HG03460 (cell line): ENCODE results near the gene UCP2.
A peak's percentile ranks its signal among the peaks of the same experiment; 100 is the strongest.
"Not testable (repeated sequence)": the region's sequence is repeated elsewhere in the genome, so short reads cannot be mapped to it uniquely, and the experiment has no call there.

Experiments used
- ATAC-seq: cut with Tn5 transposase; IDR thresholded peaks from one replicate; pipeline ENCODE4 v1.9.1; 2021; ENCODE audit not compliant: unreplicated experiment

UCP2 gene

DNA sequence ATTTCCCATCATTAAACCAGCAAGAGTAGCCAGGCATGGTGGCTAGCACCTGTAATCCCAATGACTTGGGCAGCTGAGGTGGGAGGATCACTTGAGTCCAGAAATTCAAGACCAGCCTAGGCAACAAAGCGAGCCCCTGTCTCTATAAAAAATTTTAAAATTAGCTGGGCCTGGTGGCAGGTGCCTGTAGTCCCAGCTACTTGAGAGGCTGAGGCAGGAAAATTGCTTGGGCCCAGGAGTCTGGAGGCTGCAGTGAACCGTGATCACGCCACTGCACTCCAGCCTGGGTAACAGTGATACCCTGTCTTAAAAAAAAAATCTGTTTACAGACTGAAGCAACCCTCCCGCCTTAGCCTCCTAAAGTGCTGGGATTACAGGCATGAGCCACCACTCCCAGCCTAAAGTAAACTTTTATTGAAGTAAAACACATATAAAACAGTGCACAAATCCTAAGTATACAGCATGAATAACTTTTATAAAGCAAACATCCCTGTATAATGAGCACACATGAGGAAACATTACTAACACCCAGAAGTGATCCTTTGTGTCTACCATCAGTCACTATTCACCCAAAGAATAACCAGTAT is 13.6 kb upstream of the UCP2 start:
- ATAC-seq = no peak

DNA sequence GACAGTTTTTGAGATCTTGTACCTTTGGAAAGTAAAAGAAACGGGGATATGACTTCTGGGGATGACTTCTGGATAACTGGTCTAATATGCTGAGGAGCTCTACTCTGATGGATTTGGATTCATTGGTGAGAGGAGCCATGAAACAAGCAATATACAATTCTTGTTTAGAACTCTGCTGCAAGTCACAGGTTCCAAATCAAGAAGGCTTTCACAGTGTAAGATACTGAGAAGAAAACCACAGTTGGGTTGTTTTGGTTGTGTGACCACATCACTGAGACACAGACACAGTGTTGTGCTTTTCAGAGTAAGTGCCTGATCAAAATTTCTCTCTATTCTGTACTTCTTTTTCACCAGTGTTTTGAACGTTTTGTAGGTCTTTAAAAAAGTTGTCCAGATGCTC is 13.1 kb upstream of the UCP2 start:
- peak; percentile 53 for ATAC-seq

DNA sequence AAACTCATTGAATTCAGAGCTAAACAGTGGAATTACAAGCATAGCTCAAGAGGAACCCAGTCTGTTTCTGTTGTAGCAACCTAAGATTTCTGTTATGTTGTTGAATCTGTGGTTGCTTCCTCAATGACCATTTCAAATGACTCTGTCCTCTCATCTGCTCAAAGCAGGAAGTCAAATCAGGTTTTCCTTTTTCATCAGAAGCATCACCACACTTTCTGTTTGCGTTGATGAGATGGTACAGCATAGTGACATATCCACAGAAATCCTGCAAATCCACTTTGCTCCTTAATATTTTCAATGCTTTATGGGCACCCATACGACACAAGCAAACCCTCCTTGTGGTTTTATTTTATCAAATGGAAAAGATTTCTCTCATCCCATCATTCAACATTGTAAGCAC is 12.6 kb upstream of the UCP2 start:
- ATAC-seq = no peak

DNA sequence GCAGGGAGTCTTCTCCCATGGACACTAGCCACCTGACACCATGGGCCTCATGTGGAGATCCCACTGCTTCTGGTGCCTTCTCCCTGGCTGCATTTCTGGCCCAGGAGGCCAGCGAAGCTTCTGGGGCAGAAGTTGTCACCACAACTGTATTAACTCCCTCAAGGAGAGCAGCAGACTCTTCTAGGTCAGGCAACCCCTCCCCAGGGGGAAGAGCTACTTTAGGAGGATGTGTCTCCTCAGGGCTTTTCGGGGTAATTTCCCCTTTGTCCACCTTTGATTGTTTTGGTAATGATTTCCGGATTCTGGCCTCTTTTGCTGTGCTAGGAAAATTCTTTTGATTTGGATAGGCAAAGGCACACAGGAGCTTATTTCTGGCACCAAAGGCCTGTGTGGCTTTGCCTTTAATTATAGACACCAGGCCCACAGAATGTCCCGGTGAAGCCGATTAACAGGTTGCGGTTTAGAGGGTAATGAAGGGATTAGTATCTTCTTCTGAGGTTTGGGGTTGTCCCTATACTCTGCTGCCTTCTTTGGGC is 8.9 kb upstream of the UCP2 start:
- no peak for ATAC-seq

GRCh38 chr11:73990730-73991129 is 8.1 kb upstream of the UCP2 start:
- no peak for ATAC-seq

- no peak for ATAC-seq
Observed at GRCh38 chr11:73989156-73989555, 6.5 kb upstream of the UCP2 start.

- no peak for ATAC-seq
Observed at GRCh38 chr11:73988227-73988626, 5.6 kb upstream of the UCP2 start.

DNA sequence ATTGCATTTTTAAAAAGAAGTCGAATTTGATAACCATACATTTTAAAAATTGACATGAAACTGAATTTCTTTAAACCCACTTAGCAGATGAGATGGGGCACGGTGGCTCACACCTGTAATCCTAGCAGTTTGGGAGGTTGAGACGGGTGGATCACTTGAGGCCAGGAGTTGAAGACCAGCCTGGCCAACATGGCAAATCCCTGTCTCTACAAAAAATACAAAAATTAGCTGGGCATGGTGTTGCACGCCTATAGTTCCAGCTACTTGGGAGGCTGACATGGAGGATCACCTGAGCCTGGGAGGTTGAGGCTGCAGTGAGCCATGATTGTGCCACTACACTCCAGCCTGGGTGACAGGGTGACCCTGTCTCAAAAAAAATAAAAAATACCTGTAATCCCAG is 3.0 kb upstream of the UCP2 start:
- ATAC-seq = not testable (repeated sequence)

- no peak for ATAC-seq
Observed at GRCh38 chr11:73983741-73984538, 1.3 kb upstream of the UCP2 start.

DNA sequence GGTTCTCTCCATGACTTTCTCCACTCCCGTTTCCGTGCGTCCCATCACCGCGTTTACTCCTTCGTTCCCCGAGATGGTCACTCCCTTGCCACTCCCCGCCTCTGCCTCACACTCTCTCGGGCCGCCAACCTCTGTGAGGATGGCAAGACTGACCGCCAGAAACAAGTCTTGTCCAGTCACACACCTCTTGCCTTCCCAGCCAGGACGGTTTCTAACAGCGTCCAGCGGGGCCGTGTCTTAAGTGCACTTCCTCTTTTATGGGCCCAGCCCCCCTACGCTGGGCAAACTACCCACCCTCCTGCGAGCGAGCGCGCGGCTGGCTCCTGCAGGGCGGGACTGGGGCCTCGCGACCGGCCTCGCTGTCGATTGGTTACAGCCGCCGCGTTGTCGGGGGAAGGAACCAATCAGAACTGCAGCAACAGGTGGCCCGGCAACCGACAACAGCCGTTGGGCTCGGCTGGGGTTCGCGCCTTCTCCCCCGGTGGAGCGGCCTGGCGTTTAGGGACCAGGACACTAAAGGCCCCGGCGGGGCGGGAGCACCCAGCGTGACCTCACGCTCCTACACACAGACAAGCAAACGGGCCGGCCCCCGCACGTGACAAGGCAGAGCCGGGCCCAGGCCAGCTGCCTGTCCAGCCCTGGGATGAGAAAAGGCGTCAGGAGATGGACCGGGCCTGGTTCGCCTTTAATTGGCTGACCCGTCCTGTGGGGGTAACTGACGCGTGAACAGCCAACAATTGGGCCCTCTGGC is 522 bp upstream of the UCP2 start:
- peak; percentile 70 for ATAC-seq

DNA sequence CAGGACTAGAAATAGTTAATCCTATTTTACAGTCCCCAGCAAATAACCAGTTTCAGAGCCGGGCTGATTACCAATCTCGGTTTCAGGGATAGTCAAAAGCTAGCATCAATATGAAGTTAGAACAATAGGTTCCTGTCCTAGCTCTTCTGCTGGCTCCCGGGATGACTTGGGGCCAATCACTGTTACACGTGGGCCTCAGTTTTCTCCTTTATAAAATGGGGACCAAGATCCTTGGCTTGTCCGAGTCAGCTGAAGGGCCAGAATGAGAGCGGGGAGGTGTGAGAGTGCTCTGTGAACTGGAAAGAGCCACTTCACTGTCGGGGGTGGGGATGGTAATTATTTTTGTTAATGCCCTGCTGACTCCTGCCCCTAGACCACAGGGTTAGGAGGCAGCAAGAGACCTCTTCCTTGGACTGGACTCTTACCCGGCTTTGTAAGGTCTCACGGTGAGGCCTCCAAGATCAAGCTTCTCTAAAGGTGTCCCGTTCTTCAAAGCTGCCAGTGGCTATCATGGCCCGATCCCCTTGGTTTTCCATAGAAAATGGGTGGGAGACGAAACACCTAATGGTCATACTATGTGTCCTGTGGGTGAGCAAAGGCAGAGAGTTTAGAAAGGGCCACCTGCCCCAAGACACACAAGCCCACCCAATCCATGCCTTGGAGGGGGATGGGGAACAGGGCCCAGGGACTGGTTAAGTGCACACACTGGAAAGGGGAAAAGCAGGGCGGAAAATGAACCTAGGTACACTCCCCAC is 1.4 kb downstream of the UCP2 start:
- ATAC-seq = no peak

DNA sequence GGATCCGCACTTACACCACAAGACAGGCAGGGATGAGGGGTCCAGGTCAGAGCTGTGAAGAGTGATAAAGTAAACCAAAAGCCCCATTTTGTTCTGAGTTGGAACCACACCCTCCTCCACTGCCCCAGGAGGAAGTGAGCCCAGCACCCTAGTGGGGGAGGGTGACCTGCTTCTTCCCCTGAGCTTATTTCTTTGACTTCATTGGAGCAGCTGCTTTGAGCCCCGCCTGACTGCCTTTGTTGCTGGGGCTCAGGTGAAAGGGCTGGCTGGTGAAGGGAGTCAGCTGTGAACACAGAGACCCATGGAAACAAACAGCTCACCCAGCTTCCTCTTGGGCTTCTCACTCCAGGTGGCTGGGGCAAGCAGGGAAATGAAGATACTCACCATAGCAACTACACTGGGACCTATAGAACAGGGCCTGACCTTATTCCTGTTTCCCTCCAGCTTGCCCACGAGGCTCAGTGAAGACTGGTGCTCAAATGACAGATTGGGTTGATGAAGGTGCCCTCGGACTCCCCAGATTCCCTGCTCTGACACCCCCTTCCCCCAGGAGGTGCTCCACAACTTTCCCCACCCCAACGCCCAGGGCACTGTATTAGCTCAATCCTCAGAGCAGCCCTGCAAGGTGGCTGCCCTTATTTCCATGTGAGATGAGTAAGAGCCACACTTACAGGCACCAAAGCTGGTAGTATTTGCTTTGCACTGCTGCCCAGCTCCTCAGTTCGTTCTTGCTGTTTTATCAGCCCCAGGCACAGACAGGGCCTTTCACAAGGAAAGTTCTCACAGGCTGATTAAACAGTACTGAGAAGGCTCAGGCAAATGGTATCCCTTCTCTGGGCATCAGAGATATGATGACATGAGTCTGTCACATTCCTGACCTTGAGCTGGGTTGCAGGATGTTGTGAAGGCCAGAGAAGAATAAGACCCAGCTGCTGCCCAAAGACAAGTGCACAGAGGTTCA is 2.4 kb downstream of the UCP2 start:
- ATAC-seq = peak; percentile 44

- no peak for ATAC-seq
Observed at GRCh38 chr11:73978576-73979086, 4.0 kb downstream of the UCP2 start.

- ATAC-seq = no peak
Observed at GRCh38 chr11:73977856-73978519, 4.7 kb downstream of the UCP2 start.

- no peak for ATAC-seq
Observed at GRCh38 chr11:73976451-73977151, 6.0 kb downstream of the UCP2 start.

DNA sequence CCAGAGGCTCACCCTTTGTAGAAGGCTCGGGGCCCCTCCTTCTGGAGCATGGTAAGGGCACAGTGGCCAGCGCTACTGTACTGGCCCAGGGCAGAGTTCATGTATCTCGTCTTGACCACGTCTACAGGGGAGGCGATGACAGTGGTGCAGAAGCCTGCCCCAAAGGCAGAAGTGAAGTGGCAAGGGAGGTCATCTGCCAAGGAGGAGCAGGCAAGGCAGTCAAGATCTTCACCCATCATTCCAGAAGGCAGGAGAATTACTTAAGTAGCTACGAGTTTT is 7.2 kb downstream of the UCP2 start:
- ATAC-seq = no peak

DNA sequence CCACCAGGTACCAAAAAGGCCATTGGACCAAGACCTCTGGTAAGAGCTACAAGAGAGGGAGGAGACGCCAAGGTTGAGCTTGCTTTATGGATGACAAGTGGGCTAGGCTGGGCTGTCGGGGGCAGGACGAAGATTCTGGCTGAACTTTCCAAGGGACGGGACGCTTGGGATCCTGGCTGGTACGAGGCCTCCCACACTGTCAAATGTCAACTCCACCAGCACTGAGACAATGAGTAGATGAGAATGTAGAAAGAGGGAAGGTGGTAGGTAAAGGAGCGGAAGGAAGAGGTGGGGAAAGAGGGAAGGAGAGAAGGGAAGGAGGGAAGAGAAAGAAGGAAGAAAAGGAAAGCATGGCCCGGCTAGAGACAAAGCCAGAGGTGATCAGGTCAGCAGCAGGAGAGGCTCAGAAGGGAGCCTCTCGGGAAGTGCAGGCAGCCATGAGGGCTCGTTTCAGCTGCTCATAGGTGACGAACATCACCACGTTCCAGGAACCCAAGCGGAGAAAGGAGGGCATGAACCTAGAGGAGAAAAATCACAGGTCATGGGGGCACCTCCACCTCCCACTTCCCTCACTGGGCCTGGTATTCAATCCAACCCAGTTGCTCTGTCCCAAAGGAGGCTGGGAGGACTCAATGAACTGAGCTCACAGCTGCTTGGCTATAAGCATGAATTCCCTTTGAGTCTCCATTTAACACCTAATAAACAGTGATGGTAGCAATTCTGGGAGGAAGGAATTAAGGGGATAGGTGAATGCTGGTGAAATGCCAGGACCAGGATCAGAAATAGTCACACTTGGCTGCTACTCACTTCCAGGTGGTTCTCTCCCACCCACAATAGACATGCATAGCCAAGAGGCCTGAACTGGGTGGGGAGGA is 7.8 kb downstream of the UCP2 start:
- ATAC-seq = no peak
